ENCODE measurements around the gene WNT10A.

DNA sequence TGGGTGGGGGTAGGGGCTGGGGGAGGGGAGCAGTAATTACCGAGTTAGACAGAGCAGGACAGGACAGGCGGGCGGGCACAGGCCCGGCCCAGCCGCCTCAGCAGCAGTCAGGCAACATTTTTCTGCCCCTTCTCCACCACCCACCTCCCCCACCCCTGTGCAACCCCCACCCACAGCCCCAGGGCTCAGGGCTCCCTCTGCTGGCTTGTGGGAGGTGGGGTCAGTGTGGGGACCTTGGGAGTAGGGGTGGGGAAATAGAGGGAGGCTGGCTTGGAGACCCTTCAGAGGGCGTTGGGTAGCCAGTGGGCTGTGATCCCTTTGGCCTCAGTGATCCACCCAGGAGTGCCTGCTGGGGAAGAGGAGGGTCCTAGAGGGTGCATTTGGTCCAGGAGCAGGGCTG, 14.7 kb upstream of the WNT10A start:
- TF ChIP-seq, protein P1, sequence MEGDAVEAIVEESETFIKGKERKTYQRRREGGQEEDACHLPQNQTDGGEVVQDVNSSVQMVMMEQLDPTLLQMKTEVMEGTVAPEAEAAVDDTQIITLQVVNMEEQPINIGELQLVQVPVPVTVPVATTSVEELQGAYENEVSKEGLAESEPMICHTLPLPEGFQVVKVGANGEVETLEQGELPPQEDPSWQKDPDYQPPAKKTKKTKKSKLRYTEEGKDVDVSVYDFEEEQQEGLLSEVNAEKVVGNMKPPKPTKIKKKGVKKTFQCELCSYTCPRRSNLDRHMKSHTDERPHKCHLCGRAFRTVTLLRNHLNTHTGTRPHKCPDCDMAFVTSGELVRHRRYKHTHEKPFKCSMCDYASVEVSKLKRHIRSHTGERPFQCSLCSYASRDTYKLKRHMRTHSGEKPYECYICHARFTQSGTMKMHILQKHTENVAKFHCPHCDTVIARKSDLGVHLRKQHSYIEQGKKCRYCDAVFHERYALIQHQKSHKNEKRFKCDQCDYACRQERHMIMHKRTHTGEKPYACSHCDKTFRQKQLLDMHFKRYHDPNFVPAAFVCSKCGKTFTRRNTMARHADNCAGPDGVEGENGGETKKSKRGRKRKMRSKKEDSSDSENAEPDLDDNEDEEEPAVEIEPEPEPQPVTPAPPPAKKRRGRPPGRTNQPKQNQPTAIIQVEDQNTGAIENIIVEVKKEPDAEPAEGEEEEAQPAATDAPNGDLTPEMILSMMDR (IDR thresholded peaks at IDR 0.05; ENCODE audit: poor library complexity): no peak
- TF ChIP-seq EZH2 (IDR thresholded peaks at IDR 0.05; ENCODE audit: borderline replicate concordance): no peak

All from hepatocyte (in vitro differentiated cells).